GM18867 (cell line): Measurements from ENCODE around the gene EVC.
"Not testable (repeated sequence)": the region's sequence is repeated elsewhere in the genome, so short reads cannot be mapped to it uniquely, and the experiment has no call there.

Experiments used
- ATAC-seq: cut with Tn5 transposase; IDR thresholded peaks from one replicate; pipeline ENCODE4 v1.9.1; 2021; ENCODE audit warnings: mild to moderate bottlenecking, moderate library complexity; ENCODE audit not compliant: unreplicated experiment

EVC gene

GRCh38 chr4:5707778-5708448 lies 3.1 kb upstream of the EVC start:
- ATAC-seq: peak; percentile 30

GRCh38 chr4:5708449-5709206 lies 2.4 kb upstream of the EVC start, which contains the start of gene EVC2:
TSS of gene EVC2 (minus strand) at chr4:5708559. CDS start at chr4:5708513, 46 bp downstream.
- peak; percentile 37 for ATAC-seq

DNA sequence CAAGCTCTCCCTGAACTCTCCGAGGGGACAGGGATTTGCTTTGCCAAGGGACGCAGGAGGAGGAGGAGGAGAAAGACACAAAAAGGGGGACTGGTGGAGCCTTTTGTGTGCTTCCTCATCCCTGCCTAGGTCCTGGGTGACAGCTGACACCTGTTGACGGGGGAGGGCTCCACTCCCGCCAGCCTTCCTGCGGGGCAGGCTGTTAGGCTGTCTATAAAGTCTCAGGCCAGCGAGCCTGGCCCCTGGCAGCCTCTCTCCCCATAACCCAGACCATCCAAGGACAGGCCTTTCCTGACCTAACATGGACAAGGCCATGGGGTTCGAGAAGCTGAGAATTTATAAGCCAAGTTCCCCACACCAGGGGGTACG lies 1.8 kb upstream of the EVC start:
- no peak for ATAC-seq

- ATAC-seq: no peak
These were observed 688 bp upstream of the EVC start for GRCh38 chr4:5710065-5710960.

DNA sequence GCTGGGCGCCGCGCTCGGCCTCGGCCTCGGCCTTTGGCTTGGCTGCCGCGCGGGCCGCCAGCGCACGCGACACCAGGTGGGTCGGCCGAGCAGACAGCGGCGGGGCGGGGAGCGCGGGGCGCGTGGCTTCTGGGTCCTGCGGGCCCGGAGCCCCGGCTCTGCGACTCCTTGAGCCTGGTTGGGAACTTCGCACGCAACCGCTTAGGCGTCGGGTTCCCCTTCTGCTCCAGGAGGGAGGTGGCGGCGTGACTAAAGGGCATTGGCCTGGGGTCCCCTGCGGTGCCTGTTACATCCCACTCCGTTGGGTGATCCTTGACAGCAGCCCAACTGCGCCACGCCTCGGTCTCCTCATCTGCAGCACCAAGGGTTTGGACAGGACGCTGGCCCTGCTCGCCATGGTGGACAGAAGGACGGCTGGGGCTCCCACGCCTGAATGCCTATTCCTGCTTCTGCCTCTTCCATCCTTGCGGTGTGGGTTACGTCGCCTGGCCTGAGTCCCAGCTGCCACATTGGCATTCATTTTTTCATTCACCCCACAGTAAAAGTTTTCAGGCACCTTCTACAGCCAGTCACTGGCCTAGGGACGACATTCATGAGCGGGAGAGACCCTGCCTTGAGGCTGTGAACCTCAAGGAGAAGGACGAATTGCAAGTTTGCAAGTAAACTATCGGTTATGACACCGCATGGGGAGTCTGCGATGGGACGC lies 631 bp downstream of the EVC start:
- ATAC-seq: no peak

DNA sequence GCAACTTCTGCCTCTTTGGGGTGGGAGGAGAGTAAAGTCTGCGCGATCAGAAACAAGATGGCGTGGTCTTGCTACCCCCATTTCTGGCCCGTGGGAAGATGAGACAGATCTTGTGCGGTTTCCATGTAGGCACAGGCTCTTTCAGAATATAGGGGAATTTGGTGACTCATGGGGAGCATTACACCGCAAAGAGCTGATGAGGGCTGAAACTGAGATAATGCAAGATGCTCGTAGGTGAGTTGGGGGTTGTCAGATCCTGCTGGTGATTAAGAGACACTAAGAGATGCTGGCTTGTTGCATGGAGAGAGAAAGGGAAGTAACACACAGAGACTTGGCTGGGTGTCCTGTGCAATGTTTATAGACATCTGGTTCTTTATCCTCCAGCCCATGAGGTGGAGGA lies 1.5 kb downstream of the EVC start:
- peak; percentile 52 for ATAC-seq

DNA sequence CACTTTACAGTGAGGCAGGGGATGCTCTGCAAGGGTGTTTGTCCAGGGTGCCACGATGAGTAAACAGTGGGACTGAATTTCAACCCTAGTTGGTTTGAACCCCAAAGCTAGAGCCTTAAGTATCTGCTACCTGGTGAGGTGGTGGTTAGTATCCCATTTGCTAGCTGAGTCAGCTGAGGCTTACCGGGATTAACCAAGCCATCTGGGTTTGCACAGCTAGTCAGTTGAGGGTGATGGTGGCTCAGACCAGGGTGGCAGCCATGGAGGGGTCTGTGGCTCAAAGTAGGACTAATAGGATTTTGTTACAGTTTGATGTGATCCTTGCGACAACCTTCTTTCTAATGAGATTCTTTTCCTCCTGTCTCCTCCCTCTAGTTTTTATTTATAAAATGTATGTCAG lies 1.9 kb downstream of the EVC start:
- no peak for ATAC-seq

DNA sequence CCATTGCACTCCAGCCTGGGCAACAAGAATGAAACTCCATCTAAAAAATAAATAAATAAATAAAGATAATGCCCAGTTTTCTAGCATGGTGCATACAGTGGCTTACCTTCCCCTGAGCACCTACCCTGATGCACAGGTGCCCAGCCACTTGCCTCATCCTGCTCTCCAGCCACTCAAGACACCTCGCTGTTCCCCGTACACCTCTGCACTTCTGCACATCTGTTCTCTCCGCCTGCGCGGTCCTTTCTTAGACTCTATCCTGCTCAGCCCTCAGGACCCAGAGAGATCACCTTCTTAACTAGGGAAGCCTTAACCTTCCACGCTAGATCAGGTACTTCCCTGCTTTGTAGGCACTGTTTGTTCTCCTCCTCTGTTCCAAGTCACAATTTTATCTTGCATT lies 2.9 kb downstream of the EVC start:
- ATAC-seq: no peak

GRCh38 chr4:5715357-5715756 lies 4.4 kb downstream of the EVC start:
- ATAC-seq: no peak

DNA sequence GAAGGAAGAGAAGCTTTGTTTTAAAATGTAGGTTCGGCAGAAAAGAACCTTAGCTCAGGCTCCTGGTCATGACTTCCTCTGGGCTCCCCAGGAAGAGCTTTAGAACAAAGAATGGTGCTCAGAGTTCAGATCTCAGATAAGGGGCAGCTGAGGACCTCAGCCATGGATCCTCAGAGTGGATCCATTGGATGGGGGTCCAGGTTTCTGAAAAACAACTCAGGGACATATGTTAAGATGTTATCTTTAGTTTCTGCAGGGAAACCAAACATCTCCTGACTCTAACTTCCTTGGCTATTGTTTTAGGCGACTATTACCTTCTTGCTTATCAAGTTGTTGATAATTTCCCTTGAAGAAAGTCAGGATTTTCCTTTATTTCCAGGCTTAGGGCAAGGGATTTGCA lies 5.4 kb downstream of the EVC start:
- ATAC-seq: no peak

GRCh38 chr4:5717449-5718158 lies 6.6 kb downstream of the EVC start:
- ATAC-seq: no peak

GRCh38 chr4:5718411-5718810 lies 7.4 kb downstream of the EVC start:
- ATAC-seq: no peak

GRCh38 chr4:5719350-5720055 lies 8.5 kb downstream of the EVC start:
- ATAC-seq: no peak

GRCh38 chr4:5720157-5720850 lies 9.3 kb downstream of the EVC start:
- ATAC-seq: no peak

DNA sequence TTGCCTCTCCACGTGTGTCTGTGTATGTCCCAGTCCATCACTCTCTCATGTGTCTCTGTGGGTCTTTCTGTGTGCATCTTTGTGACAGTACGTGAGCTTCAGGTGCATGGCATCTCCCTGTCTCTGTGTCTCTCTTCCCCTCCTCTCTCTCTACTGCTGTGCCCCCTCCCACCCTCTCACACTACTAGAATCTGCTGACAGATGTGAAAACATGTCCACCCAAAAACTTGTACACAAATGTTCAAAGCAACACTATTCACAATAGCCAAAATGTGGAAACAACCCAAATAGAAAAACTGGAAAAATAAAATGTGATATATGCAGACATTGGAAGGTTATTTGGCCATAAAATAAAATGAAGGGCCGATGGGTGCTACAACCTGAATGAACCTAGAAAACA lies 10.0 kb downstream of the EVC start:
- no peak for ATAC-seq

DNA sequence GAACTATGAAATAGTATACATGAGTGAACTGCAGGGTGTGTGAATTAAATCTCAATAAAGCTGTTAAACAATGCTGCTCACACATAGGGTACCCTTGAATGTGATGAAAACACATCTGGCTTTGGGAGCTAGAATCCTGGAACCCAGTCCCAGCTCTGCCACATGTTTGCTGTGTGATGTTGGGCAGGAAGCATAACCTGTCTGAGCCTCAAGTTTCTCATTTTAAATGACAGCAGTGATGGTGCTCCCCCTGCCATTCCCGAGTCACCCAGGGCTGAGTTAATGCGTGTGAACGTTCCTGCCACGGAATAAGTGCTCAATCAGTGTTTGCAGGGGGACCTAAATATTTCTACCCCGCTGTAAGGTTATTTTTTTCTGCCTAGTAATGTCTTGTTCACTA lies 10.9 kb downstream of the EVC start:
- ATAC-seq: no peak

DNA sequence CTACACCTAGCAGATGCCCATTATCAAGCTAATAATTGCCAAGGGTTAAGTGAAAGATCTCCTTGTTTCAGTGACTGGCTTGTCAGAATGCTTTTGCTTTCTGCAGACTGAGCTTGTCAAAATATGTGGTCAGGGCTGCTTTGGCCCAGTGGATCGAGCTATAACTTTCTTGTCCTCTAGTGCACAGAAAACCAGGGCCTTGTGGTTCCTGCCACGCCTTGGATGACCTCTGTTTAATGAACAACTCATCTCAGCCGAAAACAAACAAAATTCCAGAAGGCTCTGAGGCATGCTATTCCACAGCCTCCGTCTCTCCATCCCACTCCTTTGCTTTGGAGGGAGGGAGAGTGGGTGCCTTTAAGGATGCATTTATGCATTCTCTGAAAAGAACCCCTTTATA lies 11.3 kb downstream of the EVC start:
- no peak for ATAC-seq

DNA sequence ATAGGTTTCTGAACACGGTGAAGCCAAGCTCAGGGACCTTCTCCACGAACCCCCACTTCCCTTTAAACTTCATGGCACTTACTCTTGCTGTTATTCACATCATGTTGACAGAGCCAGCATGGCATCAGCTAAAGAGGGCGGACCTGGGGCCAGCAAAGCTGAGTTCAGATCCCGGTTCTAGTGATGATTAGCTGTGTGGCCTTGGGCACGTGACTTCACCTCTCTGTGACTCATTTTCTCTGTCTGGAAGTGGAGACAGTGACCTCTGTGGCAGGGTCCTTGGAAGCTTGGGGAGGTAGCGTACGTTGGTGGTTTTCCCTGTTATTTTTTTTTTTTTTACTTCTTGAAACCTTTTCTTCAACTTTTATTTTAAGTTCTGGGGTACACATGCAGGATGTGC lies 13.4 kb downstream of the EVC start:
- no peak for ATAC-seq

- ATAC-seq: not testable (repeated sequence)
These were observed 17.4 kb downstream of the EVC start for GRCh38 chr4:5728412-5728811.
